ENCODE data around the gene ERVK3-1.

GRCh38 chr19:58274771-58275201 lies 30.4 kb upstream of the ERVK3-1 start:
- TF ChIP-seq POLR2A (IDR thresholded peaks at IDR 0.05; ENCODE audit: low read depth, low read length) (no peak), POLR2AphosphoS5 (IDR thresholded peaks at IDR 0.05; ENCODE audit: low read depth, low read length) (no peak), TAF1 (IDR thresholded peaks at IDR 0.05; ENCODE audit: borderline replicate concordance, low read depth, low read length) (no peak)

Measured in GM12892 (cell line).